Panc1 (cell line): Measurements from ENCODE around the gene THRAP3. TPM values are rescaled to one million over a fixed set of nuclear protein-coding genes. Genes with fewer than 3 reads are reported as not detected.
A peak's percentile ranks its signal among the peaks of the same experiment; 100 is the strongest.
"Not testable (repeated sequence)": the region's sequence is repeated elsewhere in the genome, so short reads cannot be mapped to it uniquely, and the experiment has no call there.

Experiments used
- ATAC-seq: fragments of 200-7000 bp; cut with Tn5 transposase; 2 replicates; pipeline ENCODE4 v1.9.1; 2020; ENCODE audit warnings: mild to moderate bottlenecking, moderate library complexity
- BruUV-seq: library from RNA; stranded (reverse); fragments of 400-500 nt; replicated peaks from 2 replicates; lab custom pipeline; 2021; lab: Mats Ljungman, UMichigan
- CTCF ChIA-PET: fragments of 300-600 bp; sonication (Branson Sonifier 250); formaldehyde crosslinking; loops from one replicate; lab custom pipeline; 2022; ENCODE audit warnings: antibody characterized with exemption; lab: Charles Lee
- POLR2A ChIA-PET: fragments of 300-600 bp; sonication (Branson Sonifier 250); formaldehyde crosslinking; loops from one replicate; lab custom pipeline; 2022; ENCODE audit warnings: antibody characterized with exemption; lab: Charles Lee
- DNase-seq: peaks from one replicate; pipeline ENCODE4 v3.0.0-alpha.2; 2010; ENCODE audit warnings: low read depth, low spot score
- H3K27ac ChIP-seq: 2 replicates; pipeline ENCODE4 v1.5.1; 2011; ENCODE audit warnings: mild to moderate bottlenecking, low read length, inconsistent platforms
- H3K27me3 ChIP-seq: fragments of 200-500 bp; sonication (Bioruptor generic); 2 replicates; pipeline ENCODE4 v1.6.0; 2014; ENCODE audit warnings: low read length, inconsistent platforms; ENCODE audit not compliant: control insufficient read depth, insufficient read depth
- H3K36me3 ChIP-seq: fragments of 200-500 bp; sonication (Bioruptor generic); 2 replicates; pipeline ENCODE4 v1.5.1; 2014; ENCODE audit warnings: inconsistent platforms, mild to moderate bottlenecking, low read length, moderate library complexity; ENCODE audit not compliant: control insufficient read depth, insufficient read depth
- H3K4me1 ChIP-seq: 2 replicates; pipeline ENCODE4 v1.5.1; 2011; ENCODE audit warnings: inconsistent platforms, mild to moderate bottlenecking, low read length, moderate library complexity; ENCODE audit not compliant: control insufficient read depth, insufficient read depth
- H3K4me3 ChIP-seq, 2 experiments: 2 replicates each; pipeline ENCODE4 v1.5.1; 2011 to 2012; ENCODE audit warnings: low read depth in 2 of 2, low read length in 2 of 2, mild to moderate bottlenecking in 2 of 2, inconsistent platforms in 1 of 2, moderate library complexity in 1 of 2
- H3K9me3 ChIP-seq: fragments of 200-500 bp; sonication (Bioruptor generic); 2 replicates; pipeline ENCODE4 v1.5.1; 2014; ENCODE audit warnings: low read depth, mild to moderate bottlenecking, inconsistent platforms, low read length, moderate library complexity; ENCODE audit not compliant: control insufficient read depth, insufficient read depth
- POLR2AphosphoS5 ChIP-seq: IDR thresholded peaks from 2 replicates; pipeline ENCODE4 v1.6.1; 2012; ENCODE audit warnings: mild to moderate bottlenecking, low read depth, low read length, moderate library complexity
- SIN3A ChIP-seq: IDR thresholded peaks from 2 replicates; pipeline ENCODE4 v1.6.1; 2012; ENCODE audit warnings: low read depth, mild to moderate bottlenecking, low read length, moderate library complexity, borderline replicate concordance; ENCODE audit not compliant: insufficient read depth
- TCF7L2 ChIP-seq: IDR thresholded peaks from 2 replicates; pipeline ENCODE4 v1.6.1; 2011; ENCODE audit warnings: mild to moderate bottlenecking, low read depth, low read length, inconsistent platforms
- in situ Hi-C: cut with HindIII; loops from 2 replicates; pipeline ENCODE4 v1.10.0; 2016; ENCODE audit warnings: low sequenced_read_pairs, low pct_unique_long_range_greater_than_20kb
- intact Hi-C: fragments of 100-400 bp; cut with micrococcal nuclease; formaldehyde crosslinking; loops from one replicate; pipeline ENCODE4 v1.10.0; 2022; ENCODE audit not compliant: unreplicated experiment
- total RNA-seq: library from RNA; stranded (reverse); gene quantifications from one replicate; pipeline ENCODE4 v1.2.1, GENCODE V29; 2021; ENCODE audit not compliant: unreplicated experiment
- TF ChIP-seq, protein P1 (sequence below), 2 experiments: IDR thresholded peaks; 2 replicates each; pipeline ENCODE4 v1.6.1; 2011 to 2012; ENCODE audit warnings: low read depth in 2 of 2, control low read depth in 1 of 2, low read length in 1 of 2, mild to moderate bottlenecking in 1 of 2, moderate library complexity in 1 of 2; ENCODE audit not compliant: insufficient read depth in 1 of 2
- TF ChIP-seq, protein P2 (sequence below): fragments of 450-650 bp; IDR thresholded peaks from 2 replicates; pipeline ENCODE4 v1.5.1; 2017; ENCODE audit warnings: mild to moderate bottlenecking

The THRAP3 gene
- total RNA-seq, 1 experiment from 2014 or later = 114 TPM

DNA sequence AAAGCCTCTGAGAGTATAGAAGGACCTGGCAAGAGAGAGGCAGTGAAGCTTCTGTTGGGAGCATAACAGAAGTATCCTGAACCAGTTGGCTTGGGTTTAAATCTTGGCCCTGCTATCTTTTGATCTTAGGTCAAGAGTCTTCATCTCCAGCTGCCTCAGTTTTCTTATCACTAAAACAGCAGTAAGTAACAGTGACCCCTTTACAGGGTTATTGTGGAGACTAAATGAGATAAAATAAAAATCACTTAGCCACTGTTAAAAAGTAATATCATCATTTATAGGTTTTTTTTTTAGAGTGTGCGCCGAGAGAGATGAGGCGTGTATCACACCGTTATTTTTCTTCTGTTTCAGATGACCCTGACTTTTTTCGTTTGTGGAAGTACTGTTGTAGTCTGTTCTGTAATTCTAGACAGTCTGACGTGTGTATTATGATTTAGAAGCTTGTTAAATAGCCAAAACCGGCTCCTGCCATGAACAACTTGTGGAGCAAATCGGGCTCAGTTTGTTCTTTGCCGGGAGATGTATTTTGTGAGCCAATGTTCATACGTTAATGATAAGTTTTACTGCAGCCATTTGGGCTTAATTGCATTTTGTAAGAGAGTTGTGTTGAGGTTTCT lies 1.1 kb downstream of the THRAP3 start:
- ChIA-PET CTCF (no interaction called here), POLR2A (interaction anchor here (0.6 to 0.9 kb wide), 2 partner anchors 37 to 76 kb away, joined by 3 to 12 read pairs; partner anchors contain the start of gene TRAPPC3)
- Histone ChIP-seq H3K36me3 (peaks cover 8% of the 10 kb centered on the region), H3K4me3 (peak overlapping the region; percentile 82 to 95), H3K4me1 (peaks cover 11% of the 10 kb centered on the region), H3K27ac (peak overlapping the region; percentile 92), H3K27me3 (no peaks in the 10 kb centered on the region), H3K9me3 (no peaks in the 10 kb centered on the region)
- intact Hi-C loops (no loop called here), in situ Hi-C loops (no loop called here)
- TF ChIP-seq SIN3A (no peak), POLR2AphosphoS5 (no peak), TCF7L2 (no peak)
- TF ChIP-seq, protein P1, sequence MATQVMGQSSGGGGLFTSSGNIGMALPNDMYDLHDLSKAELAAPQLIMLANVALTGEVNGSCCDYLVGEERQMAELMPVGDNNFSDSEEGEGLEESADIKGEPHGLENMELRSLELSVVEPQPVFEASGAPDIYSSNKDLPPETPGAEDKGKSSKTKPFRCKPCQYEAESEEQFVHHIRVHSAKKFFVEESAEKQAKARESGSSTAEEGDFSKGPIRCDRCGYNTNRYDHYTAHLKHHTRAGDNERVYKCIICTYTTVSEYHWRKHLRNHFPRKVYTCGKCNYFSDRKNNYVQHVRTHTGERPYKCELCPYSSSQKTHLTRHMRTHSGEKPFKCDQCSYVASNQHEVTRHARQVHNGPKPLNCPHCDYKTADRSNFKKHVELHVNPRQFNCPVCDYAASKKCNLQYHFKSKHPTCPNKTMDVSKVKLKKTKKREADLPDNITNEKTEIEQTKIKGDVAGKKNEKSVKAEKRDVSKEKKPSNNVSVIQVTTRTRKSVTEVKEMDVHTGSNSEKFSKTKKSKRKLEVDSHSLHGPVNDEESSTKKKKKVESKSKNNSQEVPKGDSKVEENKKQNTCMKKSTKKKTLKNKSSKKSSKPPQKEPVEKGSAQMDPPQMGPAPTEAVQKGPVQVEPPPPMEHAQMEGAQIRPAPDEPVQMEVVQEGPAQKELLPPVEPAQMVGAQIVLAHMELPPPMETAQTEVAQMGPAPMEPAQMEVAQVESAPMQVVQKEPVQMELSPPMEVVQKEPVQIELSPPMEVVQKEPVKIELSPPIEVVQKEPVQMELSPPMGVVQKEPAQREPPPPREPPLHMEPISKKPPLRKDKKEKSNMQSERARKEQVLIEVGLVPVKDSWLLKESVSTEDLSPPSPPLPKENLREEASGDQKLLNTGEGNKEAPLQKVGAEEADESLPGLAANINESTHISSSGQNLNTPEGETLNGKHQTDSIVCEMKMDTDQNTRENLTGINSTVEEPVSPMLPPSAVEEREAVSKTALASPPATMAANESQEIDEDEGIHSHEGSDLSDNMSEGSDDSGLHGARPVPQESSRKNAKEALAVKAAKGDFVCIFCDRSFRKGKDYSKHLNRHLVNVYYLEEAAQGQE (IDR thresholded peaks at IDR 0.05; ENCODE audit: insufficient read depth in 1 of 2, low read depth in 2 of 2, low read length in 1 of 2) = no peak
- TF ChIP-seq, protein P2, sequence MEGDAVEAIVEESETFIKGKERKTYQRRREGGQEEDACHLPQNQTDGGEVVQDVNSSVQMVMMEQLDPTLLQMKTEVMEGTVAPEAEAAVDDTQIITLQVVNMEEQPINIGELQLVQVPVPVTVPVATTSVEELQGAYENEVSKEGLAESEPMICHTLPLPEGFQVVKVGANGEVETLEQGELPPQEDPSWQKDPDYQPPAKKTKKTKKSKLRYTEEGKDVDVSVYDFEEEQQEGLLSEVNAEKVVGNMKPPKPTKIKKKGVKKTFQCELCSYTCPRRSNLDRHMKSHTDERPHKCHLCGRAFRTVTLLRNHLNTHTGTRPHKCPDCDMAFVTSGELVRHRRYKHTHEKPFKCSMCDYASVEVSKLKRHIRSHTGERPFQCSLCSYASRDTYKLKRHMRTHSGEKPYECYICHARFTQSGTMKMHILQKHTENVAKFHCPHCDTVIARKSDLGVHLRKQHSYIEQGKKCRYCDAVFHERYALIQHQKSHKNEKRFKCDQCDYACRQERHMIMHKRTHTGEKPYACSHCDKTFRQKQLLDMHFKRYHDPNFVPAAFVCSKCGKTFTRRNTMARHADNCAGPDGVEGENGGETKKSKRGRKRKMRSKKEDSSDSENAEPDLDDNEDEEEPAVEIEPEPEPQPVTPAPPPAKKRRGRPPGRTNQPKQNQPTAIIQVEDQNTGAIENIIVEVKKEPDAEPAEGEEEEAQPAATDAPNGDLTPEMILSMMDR = no peak
- no peak for ATAC-seq
- no peak for DNase-seq
- BruUV-seq = no TSS peak

DNA sequence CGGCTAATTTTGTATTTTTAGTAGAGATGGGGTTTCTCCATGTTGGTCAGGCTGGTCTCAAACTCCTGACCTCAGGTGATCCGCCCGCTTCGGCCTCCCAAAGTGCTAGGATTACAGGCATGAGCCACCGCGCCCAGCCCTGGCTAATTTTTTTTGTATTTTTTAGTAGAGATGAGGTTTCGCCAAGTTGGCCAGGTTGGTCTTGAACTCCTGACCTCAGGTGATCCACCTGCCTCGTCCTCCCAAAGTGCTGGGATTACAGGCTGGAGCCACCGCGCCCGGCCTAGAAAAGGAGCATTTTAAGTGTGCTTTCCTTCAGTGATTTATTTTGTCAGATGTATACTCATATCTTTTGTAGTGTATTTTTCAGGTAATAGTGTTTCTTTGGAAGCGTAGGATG lies 6.0 kb downstream of the THRAP3 start:
- POLR2A ChIA-PET, H3K27me3 ChIP-seq, H3K9me3 ChIP-seq, in situ Hi-C loops, BruUV-seq, intact Hi-C loops, ATAC-seq, H3K27ac ChIP-seq, H3K4me1 ChIP-seq, CTCF ChIA-PET, H3K4me3 ChIP-seq, DNase-seq: not testable (repeated sequence)
- peaks cover 22% of the 10 kb centered on the region for H3K36me3 ChIP-seq

DNA sequence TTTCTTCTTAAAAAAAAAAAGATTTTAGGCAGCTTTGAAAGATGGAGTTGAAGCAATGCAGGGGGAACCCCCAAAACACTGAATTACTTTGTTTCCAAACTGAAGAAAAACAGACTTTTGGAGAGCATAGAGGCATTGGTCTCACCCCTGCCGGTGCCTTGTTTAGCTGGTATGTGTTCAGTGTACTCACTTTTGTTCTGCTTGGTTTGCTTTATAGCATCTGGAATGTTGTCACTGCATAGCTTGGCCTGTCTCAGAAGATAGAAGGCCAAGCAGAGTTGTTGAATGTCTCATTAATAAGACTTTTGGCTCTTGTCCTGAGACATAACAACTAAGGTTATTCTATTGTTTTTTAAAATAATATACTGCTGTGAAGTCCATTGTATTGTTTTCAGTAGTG lies 6.9 kb downstream of the THRAP3 start:
- Histone ChIP-seq H3K4me3 (no peak overlapping the region), H3K9me3 (no peaks in the 10 kb centered on the region), H3K4me1 (peaks cover 8% of the 10 kb centered on the region), H3K27ac (no peak overlapping the region), H3K27me3 (no peaks in the 10 kb centered on the region), H3K36me3 (peaks cover 25% of the 10 kb centered on the region)
- ATAC-seq (no peak), DNase-seq (no peak)
- intact Hi-C loops = no loop called here
- ChIA-PET POLR2A (interaction anchor here (0.6 to 0.7 kb wide), 2 partner anchors 9 to 20 kb away, joined by 3 read pairs; no protein-coding TSS in a partner anchor), CTCF (no interaction called here)
- in situ Hi-C loops = no loop called here
- BruUV-seq = no TSS peak
- no peak for TF ChIP-seq POLR2AphosphoS5
- no peak for TF ChIP-seq SIN3A
- TF ChIP-seq, protein P2 = no peak
- TF ChIP-seq TCF7L2 = no peak
- TF ChIP-seq, protein P1 (IDR thresholded peaks at IDR 0.05; ENCODE audit: insufficient read depth in 1 of 2, low read depth in 2 of 2, low read length in 1 of 2) = no peak
